Ureter (tissue), 1 donor: Measurements from ENCODE around the gene LEAP2. TPM values are rescaled to one million over a fixed set of nuclear protein-coding genes. Genes with fewer than 3 reads are reported as not detected.

Experiments
- DNase-seq: peaks from one replicate; pipeline ENCODE4 v3.0.0-alpha.2; 2020; ENCODE audit warnings: low spot score
- total RNA-seq: library from RNA; stranded (reverse); gene quantifications from one replicate; pipeline ENCODE4 v1.2.4, GENCODE V29; 2023
- donor health status: DM: yes; HTN: yes; CAD: no.

Gene LEAP2
- total RNA-seq, 1 donor from 2014 or later: 28.3 TPM

- peak; percentile 54 for DNase-seq
Observed at GRCh38 chr5:132877938-132878337, 4.5 kb downstream of the LEAP2 start.

- DNase-seq: peak; percentile 63
Observed at GRCh38 chr5:132883261-132883834, 9.9 kb downstream of the LEAP2 start.

- DNase-seq: no peak
Observed at GRCh38 chr5:132884548-132884947, 11.1 kb downstream of the LEAP2 start.

GRCh38 chr5:132886064-132886823 is 12.8 kb downstream of the LEAP2 start:
- no peak for DNase-seq

GRCh38 chr5:132887283-132887682 is 13.8 kb downstream of the LEAP2 start:
- DNase-seq: no peak

- DNase-seq: no peak
Observed at GRCh38 chr5:132889501-132889900, 16.0 kb downstream of the LEAP2 start.

GRCh38 chr5:132890817-132891216 is 17.3 kb downstream of the LEAP2 start:
- DNase-seq: no peak

GRCh38 chr5:132895719-132896305 is 22.3 kb downstream of the LEAP2 start:
- no peak for DNase-seq

GRCh38 chr5:132896685-132897084 is 23.2 kb downstream of the LEAP2 start:
- no peak for DNase-seq

- no peak for DNase-seq
Observed at GRCh38 chr5:132898094-132898493, 24.6 kb downstream of the LEAP2 start.

- no peak for DNase-seq
Observed at GRCh38 chr5:132901036-132901435, 27.6 kb downstream of the LEAP2 start.

GRCh38 chr5:132901730-132902129 is 28.3 kb downstream of the LEAP2 start:
- DNase-seq: no peak

GRCh38 chr5:132905938-132906337 is 32.5 kb downstream of the LEAP2 start:
- DNase-seq: no peak

GRCh38 chr5:132907161-132907560 is 33.7 kb downstream of the LEAP2 start:
- no peak for DNase-seq

- DNase-seq: no peak
Observed at GRCh38 chr5:132909702-132910101, 36.2 kb downstream of the LEAP2 start.

- no peak for DNase-seq
Observed at GRCh38 chr5:132915681-132916080, 42.2 kb downstream of the LEAP2 start.

GRCh38 chr5:132916086-132916485 is 42.6 kb downstream of the LEAP2 start:
- DNase-seq: no peak

Other genes with a start within 250 kb of the LEAP2 start
- not detected for gene IL13, start 215.5 kb upstream of the LEAP2 start, total RNA-seq
- gene IL4, start 199.7 kb upstream of the LEAP2 start, total RNA-seq: not detected
- 19.9 TPM for gene KIF3A, start 136.1 kb upstream of the LEAP2 start, total RNA-seq
- gene CCNI2, start 126.2 kb upstream of the LEAP2 start, total RNA-seq: 5.8 TPM
- gene SEPTIN8, start 96.4 kb upstream of the LEAP2 start, total RNA-seq: 170 TPM
- 6.8 TPM for gene SOWAHA, start 60.4 kb upstream of the LEAP2 start, total RNA-seq
- 263 TPM for gene SHROOM1, start 43.0 kb upstream of the LEAP2 start, total RNA-seq
- gene GDF9, start 7.2 kb upstream of the LEAP2 start, total RNA-seq: 0.73 TPM
- gene UQCRQ, start 7.0 kb upstream of the LEAP2 start, total RNA-seq: 558 TPM
- 107 TPM for gene AFF4, start 90.0 kb downstream of the LEAP2 start, total RNA-seq
- gene ZCCHC10, start 152.9 kb downstream of the LEAP2 start, total RNA-seq: 22.1 TPM
- gene HSPA4, start 178.3 kb downstream of the LEAP2 start, total RNA-seq: 114 TPM